Glutamatergic neuron (in vitro differentiated cells): ENCODE data around the gene SIM2. TPM values are rescaled to one million over a fixed set of nuclear protein-coding genes. Genes with fewer than 3 reads are reported as not detected.
"Not testable (repeated sequence)": the region's sequence is repeated elsewhere in the genome, so short reads cannot be mapped to it uniquely, and the experiment has no call there.

Experiments
- DNase-seq: peaks from one replicate; pipeline ENCODE4 v3.0.0; 2022
- H3K27ac Mint-ChIP-seq: one replicate; pipeline ENCODE4 v1.8.0; 2020; ENCODE audit warnings: mild to moderate bottlenecking, mixed read lengths, inconsistent platforms; ENCODE audit not compliant: unreplicated experiment
- H3K27me3 Mint-ChIP-seq: one replicate; pipeline ENCODE4 v1.8.0; 2020; ENCODE audit warnings: mild to moderate bottlenecking, moderate library complexity, mixed read lengths, inconsistent platforms; ENCODE audit not compliant: unreplicated experiment
- H3K36me3 Mint-ChIP-seq: one replicate; pipeline ENCODE4 v1.8.0; 2020; ENCODE audit warnings: mild to moderate bottlenecking, mixed read lengths, inconsistent platforms; ENCODE audit not compliant: unreplicated experiment
- H3K4me1 Mint-ChIP-seq: one replicate; pipeline ENCODE4 v1.8.0; 2020; ENCODE audit warnings: mild to moderate bottlenecking, low read depth, mixed read lengths, inconsistent platforms; ENCODE audit not compliant: unreplicated experiment
- H3K4me3 Mint-ChIP-seq: one replicate; pipeline ENCODE4 v1.8.0; 2020; ENCODE audit warnings: mild to moderate bottlenecking, mixed read lengths, inconsistent platforms; ENCODE audit not compliant: unreplicated experiment
- H3K9me3 Mint-ChIP-seq: one replicate; pipeline ENCODE4 v1.8.0; 2020; ENCODE audit warnings: mild to moderate bottlenecking, moderate library complexity, mixed read lengths, inconsistent platforms; ENCODE audit not compliant: unreplicated experiment
- total RNA-seq: library from RNA; stranded (reverse); fragmentation: NEBNext Ultra II Directional; extraction: Animal tissue kit (Norgen Biotek cat#: 25700); gene quantifications from one replicate; pipeline ENCODE4 v1.2.1, GENCODE V29; 2021; ENCODE audit not compliant: unreplicated experiment
- TF ChIP-seq, protein P1 (sequence below): fragments of 200-600 bp; sonication (generic); IDR thresholded peaks from one replicate; pipeline ENCODE4 v1.5.0; 2021; ENCODE audit not compliant: partially characterized antibody, unreplicated experiment

SIM2 gene
- total RNA-seq, 1 donor from 2014 or later, result 4.8 TPM

DNA sequence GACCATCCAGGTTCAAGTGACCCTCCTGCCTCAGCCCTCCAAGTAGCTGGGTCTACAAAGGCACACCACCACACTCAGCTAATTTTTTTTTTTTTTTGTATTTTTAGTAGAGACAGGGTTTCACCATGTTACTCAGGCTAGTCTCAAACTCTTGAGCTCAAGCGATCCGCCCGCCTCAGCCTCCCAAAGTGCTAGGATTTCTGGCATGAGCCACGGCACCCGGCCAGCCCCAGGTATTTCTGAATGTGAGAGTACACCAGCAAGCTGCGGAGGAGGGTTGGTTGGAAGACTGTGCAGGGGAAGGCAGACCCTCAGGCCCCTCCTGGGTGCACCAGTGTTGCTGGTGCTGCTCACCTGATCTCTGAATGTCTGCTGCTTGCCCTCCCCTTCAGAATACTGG is 33.1 kb upstream of the SIM2 start:
- H3K4me3 Mint-ChIP-seq, result no peak overlapping the region
- TF ChIP-seq, protein P1, sequence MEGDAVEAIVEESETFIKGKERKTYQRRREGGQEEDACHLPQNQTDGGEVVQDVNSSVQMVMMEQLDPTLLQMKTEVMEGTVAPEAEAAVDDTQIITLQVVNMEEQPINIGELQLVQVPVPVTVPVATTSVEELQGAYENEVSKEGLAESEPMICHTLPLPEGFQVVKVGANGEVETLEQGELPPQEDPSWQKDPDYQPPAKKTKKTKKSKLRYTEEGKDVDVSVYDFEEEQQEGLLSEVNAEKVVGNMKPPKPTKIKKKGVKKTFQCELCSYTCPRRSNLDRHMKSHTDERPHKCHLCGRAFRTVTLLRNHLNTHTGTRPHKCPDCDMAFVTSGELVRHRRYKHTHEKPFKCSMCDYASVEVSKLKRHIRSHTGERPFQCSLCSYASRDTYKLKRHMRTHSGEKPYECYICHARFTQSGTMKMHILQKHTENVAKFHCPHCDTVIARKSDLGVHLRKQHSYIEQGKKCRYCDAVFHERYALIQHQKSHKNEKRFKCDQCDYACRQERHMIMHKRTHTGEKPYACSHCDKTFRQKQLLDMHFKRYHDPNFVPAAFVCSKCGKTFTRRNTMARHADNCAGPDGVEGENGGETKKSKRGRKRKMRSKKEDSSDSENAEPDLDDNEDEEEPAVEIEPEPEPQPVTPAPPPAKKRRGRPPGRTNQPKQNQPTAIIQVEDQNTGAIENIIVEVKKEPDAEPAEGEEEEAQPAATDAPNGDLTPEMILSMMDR, result no peak
- H3K27me3 Mint-ChIP-seq, result no peaks in the 10 kb centered on the region
- H3K9me3 Mint-ChIP-seq, result peaks cover 1% of the 10 kb centered on the region
- H3K27ac Mint-ChIP-seq, result no peak overlapping the region
- DNase-seq, result no peak
- H3K36me3 Mint-ChIP-seq, result peaks cover 5% of the 10 kb centered on the region
- H3K4me1 Mint-ChIP-seq, result peaks cover 14% of the 10 kb centered on the region

DNA sequence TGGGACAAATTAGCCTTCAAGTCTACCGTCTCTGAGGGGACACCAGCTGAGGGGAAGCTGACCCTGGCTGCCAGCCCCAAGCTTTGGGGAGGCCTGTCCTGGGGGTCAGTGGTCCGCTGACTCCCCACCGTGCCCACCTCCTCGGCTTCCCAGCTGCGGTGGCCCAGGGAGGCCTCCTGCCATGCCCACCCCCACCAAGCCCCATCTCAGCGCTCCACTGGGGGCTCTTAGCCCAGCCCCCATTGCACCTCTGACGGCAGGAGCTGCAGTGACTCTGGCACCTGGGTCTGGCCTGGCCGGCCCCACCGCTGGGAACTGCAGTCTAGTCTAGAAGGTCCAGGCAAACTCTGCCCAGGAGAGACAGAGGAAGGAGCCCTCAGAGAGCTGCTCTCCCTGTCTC is 30.2 kb upstream of the SIM2 start:
- H3K4me1 Mint-ChIP-seq, result peaks cover 6% of the 10 kb centered on the region
- peaks cover 5% of the 10 kb centered on the region for H3K36me3 Mint-ChIP-seq
- TF ChIP-seq, protein P1, result no peak
- no peak overlapping the region for H3K4me3 Mint-ChIP-seq
- no peak overlapping the region for H3K27ac Mint-ChIP-seq
- no peak for DNase-seq
- H3K9me3 Mint-ChIP-seq, result peaks cover 1% of the 10 kb centered on the region
- no peaks in the 10 kb centered on the region for H3K27me3 Mint-ChIP-seq

DNA sequence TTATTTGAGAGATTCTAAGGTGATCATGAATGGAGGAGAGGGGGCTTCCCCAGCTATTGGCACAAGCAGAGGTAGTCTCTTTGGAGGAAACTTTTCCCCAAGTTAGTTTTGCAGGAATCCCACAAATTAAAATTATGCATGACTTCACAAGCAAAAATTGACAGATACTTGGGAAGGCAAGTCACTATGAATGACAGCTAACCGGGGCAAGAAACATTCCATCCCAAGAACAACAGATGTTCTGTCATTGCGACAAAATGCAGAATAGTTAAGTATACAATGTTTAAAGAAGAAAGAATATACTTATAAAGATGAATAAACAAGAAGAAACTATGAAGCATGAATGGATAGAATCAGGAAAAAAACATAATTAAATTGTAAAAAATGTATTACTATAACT is 27.1 kb upstream of the SIM2 start:
- no peaks in the 10 kb centered on the region for H3K27me3 Mint-ChIP-seq
- TF ChIP-seq, protein P1, result no peak
- no peaks in the 10 kb centered on the region for H3K9me3 Mint-ChIP-seq
- no peak overlapping the region for H3K4me3 Mint-ChIP-seq
- no peak overlapping the region for H3K27ac Mint-ChIP-seq
- H3K36me3 Mint-ChIP-seq, result peaks cover 5% of the 10 kb centered on the region
- no peaks in the 10 kb centered on the region for H3K4me1 Mint-ChIP-seq
- DNase-seq, result no peak

DNA sequence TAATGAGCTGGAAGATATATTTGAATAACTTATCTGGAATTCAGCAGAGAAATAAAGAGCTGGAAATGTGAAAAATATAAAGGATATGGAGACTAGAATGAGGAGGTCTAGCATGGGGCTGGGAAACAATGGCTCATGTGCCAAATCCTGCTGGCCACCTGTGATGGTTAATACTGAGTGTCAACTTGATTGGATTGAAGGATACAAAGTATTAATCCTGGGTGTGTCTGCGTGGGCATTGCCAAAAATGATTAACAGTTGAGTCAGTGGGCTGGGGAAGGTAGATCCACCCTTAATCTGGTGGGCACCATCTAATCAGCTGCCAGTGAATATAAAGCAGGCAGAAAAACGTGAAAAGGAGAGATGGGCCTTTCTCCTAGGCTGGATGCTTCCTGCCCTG is 26.6 kb upstream of the SIM2 start:
- H3K9me3 Mint-ChIP-seq, result not testable (repeated sequence)

DNA sequence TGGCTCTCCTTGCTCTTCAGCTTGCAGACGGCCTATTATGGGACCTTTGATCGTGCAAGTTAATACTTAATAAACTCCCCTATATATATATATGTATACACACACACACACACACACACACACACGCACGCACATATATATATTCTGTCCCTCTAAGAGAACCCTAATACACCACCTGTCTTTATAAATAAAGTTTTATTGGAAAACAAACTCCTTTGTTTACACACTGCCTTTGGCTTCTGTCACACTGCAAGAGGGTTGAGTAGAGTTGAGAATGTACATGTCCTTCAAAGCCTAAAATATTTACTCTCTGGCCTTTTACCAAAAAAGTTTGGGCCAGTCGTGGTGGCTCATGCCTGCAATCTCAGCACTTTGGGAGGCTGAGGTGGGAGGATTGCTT is 26.2 kb upstream of the SIM2 start:
- DNase-seq, result no peak
- Mint-ChIP-seq H3K27me3 (no peaks in the 10 kb centered on the region), H3K27ac (no peak overlapping the region), H3K4me1 (no peaks in the 10 kb centered on the region), H3K4me3 (no peak overlapping the region), H3K36me3 (peaks cover 5% of the 10 kb centered on the region), H3K9me3 (no peaks in the 10 kb centered on the region)
- TF ChIP-seq, protein P1, result no peak

More for the DNA sequence above, 26.6 kb upstream of the SIM2 start:
- not testable (repeated sequence) for DNase-seq, H3K27ac Mint-ChIP-seq, H3K4me3 Mint-ChIP-seq, H3K4me1 Mint-ChIP-seq, H3K27me3 Mint-ChIP-seq, H3K36me3 Mint-ChIP-seq
